T-cell (primary cell): Measurements from ENCODE around the gene CCDC97. TPM values are rescaled to one million over a fixed set of nuclear protein-coding genes. Genes with fewer than 3 reads are reported as not detected.

Source experiments
- ATAC-seq, 4 experiments: fragments of 200-7000 bp in 3 of 4; fragments of 150-1000 bp in 1 of 4; cut with Tn5 transposase; replicated peaks in 1 of 4; 1 replicate in 3 of 4; 2 replicates in 1 of 4; pipeline ENCODE4 v1.10.0; 2021; ENCODE audit warnings: moderate library complexity in 3 of 4, mild to moderate bottlenecking in 2 of 4, moderate number of reproducible peaks in 1 of 4
- CTCF ChIA-PET, 2 donors: fragments of 300-600 bp; sonication (Branson Sonifier 250); formaldehyde crosslinking; loops; one replicate each; lab custom pipeline; 2022; ENCODE audit warnings: antibody characterized with exemption in 2 of 2; lab: Charles Lee
- POLR2A ChIA-PET, 2 donors: fragments of 300-600 bp; sonication (Branson Sonifier 250); formaldehyde crosslinking; loops; one replicate each; lab custom pipeline; 2022; ENCODE audit warnings: antibody characterized with exemption in 2 of 2; lab: Charles Lee
- DNase-seq, 35 experiments: peaks; one replicate each; pipeline versions ENCODE4 v3.0.0 to v3.0.0-alpha.2; 2013 to 2023
- H3K27ac ChIP-seq: one replicate; pipeline ENCODE4 v1.5.1; 2013; ENCODE audit warnings: low read length
- H3K27me3 ChIP-seq, 2 experiments: replicated peaks in 1 of 2; 1 replicate in 1 of 2; 2 replicates in 1 of 2; pipeline versions ENCODE4 v1.6.1 to v1.7.0; 2013; ENCODE audit warnings: low read length in 1 of 2, mixed read lengths in 1 of 2; ENCODE audit not compliant: control insufficient read depth in 2 of 2, insufficient read depth in 2 of 2; ENCODE audit errors: extremely low read depth in 1 of 2
- H3K36me3 ChIP-seq, 2 donors: 1 replicate in 1 of 2; 2 replicates in 1 of 2; pipeline versions ENCODE4 v1.6.1 to v1.7.0; 2013; ENCODE audit warnings: low read length in 1 of 2; ENCODE audit not compliant: control insufficient read depth in 2 of 2, insufficient read depth in 1 of 2; ENCODE audit errors: extremely low read depth in 1 of 2
- H3K4me1 ChIP-seq, 2 experiments: 1 replicate in 1 of 2; 2 replicates in 1 of 2; pipeline versions ENCODE4 v1.6.1 to v1.7.0; 2013; ENCODE audit warnings: low read length in 2 of 2, mixed read lengths in 1 of 2; ENCODE audit not compliant: insufficient read depth in 2 of 2, control insufficient read depth in 1 of 2; ENCODE audit errors: extremely low read depth in 1 of 2
- H3K4me3 ChIP-seq, 2 donors: 1 replicate in 1 of 2; 2 replicates in 1 of 2; pipeline versions ENCODE4 v1.5.1 to v1.7.0; 2013; ENCODE audit warnings: mild to moderate bottlenecking in 2 of 2, low read length in 1 of 2, moderate library complexity in 1 of 2; ENCODE audit not compliant: control insufficient read depth in 1 of 2; ENCODE audit errors: extremely low read depth in 1 of 2
- H3K9me3 ChIP-seq: 2 replicates; pipeline ENCODE4 v1.7.0; 2013
- H3K27ac Mint-ChIP-seq, 2 donors: one replicate each; pipeline ENCODE4 v1.8.0; 2020 to 2021; ENCODE audit warnings: mild to moderate bottlenecking in 2 of 2, mixed read lengths in 2 of 2
- H3K27me3 Mint-ChIP-seq, 2 donors: one replicate each; pipeline ENCODE4 v1.8.0; 2021 to 2022; ENCODE audit warnings: mixed read lengths in 2 of 2
- H3K36me3 Mint-ChIP-seq: one replicate; pipeline ENCODE4 v1.8.0; 2021; ENCODE audit warnings: mixed read lengths
- H3K4me1 Mint-ChIP-seq, 3 donors: one replicate each; pipeline ENCODE4 v1.8.0; 2020 to 2022; ENCODE audit warnings: mixed read lengths in 3 of 3, mild to moderate bottlenecking in 1 of 3
- H3K4me3 Mint-ChIP-seq, 3 donors: one replicate each; pipeline ENCODE4 v1.8.0; 2020 to 2022; ENCODE audit warnings: mild to moderate bottlenecking in 3 of 3, mixed read lengths in 3 of 3, moderate library complexity in 3 of 3
- H3K9me3 Mint-ChIP-seq, 3 donors: one replicate each; pipeline ENCODE4 v1.8.0; 2020 to 2022; ENCODE audit warnings: mixed read lengths in 3 of 3
- WGBS: methylation state at CpG from one replicate; pipeline ENCODE4 v1.1.5; 2013; ENCODE audit warnings: missing lambda C conversion rate; ENCODE audit not compliant: insufficient coverage; 5-methylcytosine and 5-hydroxymethylcytosine counted together
- total RNA-seq, 35 experiments: library from RNA in 6 of 35; stranded (reverse) in 6 of 35; fragments of 120-200 nt in 1 of 35; gene quantifications; one replicate each; pipeline versions ENCODE4 v1.2.1 to v1.2.4 and lab custom pipeline; 2013 to 2026

The CCDC97 gene
- total RNA-seq, 5 donors from 2014 or later (not counting 1 experiment from before 2014, with no cell fraction given) = 38.9 to 61.5 (median 55.1) TPM

DNA sequence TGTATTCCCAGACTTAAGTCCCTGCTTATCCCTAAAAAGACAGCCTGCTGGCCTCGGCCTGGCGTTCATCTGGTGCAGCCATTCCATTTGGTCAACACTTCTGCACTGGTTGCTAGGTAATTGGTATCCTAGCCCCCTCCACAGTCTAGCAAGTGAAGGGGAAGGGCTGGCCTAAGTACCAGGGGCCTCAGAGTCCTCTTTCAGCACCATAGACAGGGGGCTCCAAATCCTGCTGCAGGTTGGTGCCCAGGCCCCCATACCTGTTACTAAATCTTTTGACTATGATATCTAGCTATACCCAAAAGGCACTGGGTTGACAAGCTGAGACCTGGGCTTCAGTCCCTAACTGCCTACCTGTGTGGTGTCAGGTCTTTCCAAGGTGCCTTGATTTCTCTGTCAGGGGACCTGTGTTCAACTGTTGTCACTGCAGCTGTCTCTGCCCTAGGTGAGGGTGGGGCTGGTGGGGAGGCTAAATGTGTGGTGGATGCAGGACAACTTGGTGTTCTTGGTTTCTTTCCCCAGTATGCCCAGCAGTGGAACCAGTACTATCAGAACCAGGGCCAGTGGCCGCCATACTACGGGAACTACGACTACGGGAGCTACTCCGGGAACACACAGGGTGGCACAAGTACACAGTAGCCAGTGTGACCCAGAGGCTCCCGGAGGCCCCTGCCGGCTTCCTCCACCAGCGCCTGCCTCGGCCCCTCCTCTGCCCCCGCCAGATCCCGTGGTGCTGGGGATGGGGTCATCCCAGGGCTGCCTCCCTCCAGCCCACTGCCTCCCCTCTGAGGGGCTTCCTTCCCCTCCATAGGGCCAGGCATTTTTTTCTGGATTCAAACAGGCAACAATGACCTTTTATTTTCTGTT lies 3.8 kb upstream of the CCDC97 start:
- Mint-ChIP-seq H3K27ac (peak overlapping the region; percentile 96 to 99), H3K4me1 (peaks cover 92 to 96% (median 93%) of the 10 kb centered on the region in 3 donors), H3K4me3 (peak overlapping the region; percentile 69 to 95 (median 90)), H3K36me3 (peaks cover 45% of the 10 kb centered on the region), H3K27me3 (no peaks in the 10 kb centered on the region), H3K9me3 (no peaks in the 10 kb centered on the region)
- CTCF ChIA-PET = interaction anchor here (0.5 to 1.8 kb wide), 4 partner anchors 42 to 878 kb away, joined by 3 to 6 read pairs (median 4); partner anchors contain the start of gene HNRNPUL1 (in 1 of the 2)
- Histone ChIP-seq H3K4me1 (peaks cover 71 to 97% of the 10 kb centered on the region in 2 experiments), H3K36me3 (peaks cover 4 to 47% of the 10 kb centered on the region in 2 donors), H3K4me3 (peak overlapping the region in 1 of 2 donors; percentile 20), H3K27ac (peak overlapping the region; percentile 97), H3K27me3 (no peaks in the 10 kb centered on the region), H3K9me3 (no peaks in the 10 kb centered on the region)
- ATAC-seq = no peak
- 61% methylated on average over 6 of the region's 13 CpGs for WGBS
- POLR2A ChIA-PET = interaction anchor here (0.5 to 3.7 kb wide), 8 partner anchors 9 to 903 kb away, joined by 3 to 23 read pairs (median 6); partner anchors contain the start of gene HNRNPUL1 (in 1 of the 2)
- peak in 2 of 35 experiments; percentile 23 to 44 for DNase-seq

DNA sequence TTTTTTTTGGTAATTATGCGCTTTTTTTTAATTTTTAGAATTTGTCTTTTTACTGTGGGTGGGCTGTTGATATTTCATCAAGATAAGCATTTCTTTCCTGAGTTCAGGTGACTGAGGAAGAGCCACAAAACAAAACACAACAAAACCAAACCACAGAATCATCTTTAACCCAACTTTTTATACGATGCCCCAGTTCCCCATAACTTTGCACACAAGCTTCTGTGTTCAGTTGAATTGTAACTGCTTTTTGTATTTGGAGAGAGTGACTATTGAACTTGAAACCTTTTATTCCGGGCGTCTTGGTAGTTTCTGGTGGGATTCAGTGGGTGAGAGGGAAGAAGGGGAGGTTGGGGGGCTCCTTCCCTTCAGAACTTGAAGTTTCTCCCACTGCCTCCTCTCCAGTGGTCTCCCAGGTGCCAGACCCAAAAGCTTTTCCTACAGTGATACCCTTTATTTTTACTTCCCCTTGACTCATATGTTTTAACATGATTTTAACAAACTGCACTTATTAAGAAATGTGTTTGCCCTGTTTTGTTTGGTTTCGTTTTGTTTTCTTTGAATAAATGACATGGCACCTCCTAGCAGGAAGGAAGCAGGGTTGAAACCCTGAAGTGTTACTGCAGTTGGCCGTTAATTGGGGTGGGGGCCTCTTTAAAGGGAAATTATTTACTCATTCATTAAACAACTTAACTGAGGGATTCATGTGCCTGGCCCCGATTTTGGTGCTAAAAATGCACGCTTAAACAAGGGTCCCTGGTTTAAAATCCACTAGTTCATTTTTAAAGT lies 2.7 kb upstream of the CCDC97 start:
- DNase-seq (peak in 1 of 35 experiments; percentile 74), ATAC-seq (peak in 3 of 4 experiments; percentile 9 to 18 (median 14))
- no CpG with 5 or more reads among the region's 8 CpGs for WGBS
- H3K27me3 Mint-ChIP-seq = no peaks in the 10 kb centered on the region
- H3K36me3 ChIP-seq = peaks cover 7 to 39% of the 10 kb centered on the region in 2 donors
- peaks cover 36% of the 10 kb centered on the region for H3K36me3 Mint-ChIP-seq
- peak overlapping the region; percentile 69 to 95 (median 90) for H3K4me3 Mint-ChIP-seq
- peak overlapping the region; percentile 20 to 58 for H3K4me3 ChIP-seq
- CTCF ChIA-PET = interaction anchor here (0.5 to 3.3 kb wide), 9 partner anchors 19 to 805 kb away, joined by 3 to 14 read pairs (median 6); partner anchors contain the start of genes B9D2 (in 1 of the 2) and HNRNPUL1 (in 1 of the 2)
- no peaks in the 10 kb centered on the region for H3K9me3 Mint-ChIP-seq
- peak overlapping the region; percentile 97 for H3K27ac ChIP-seq
- H3K4me1 ChIP-seq = peaks cover 65 to 94% of the 10 kb centered on the region in 2 experiments
- no peaks in the 10 kb centered on the region for H3K27me3 ChIP-seq
- H3K9me3 ChIP-seq = no peaks in the 10 kb centered on the region
- H3K4me1 Mint-ChIP-seq = peaks cover 92 to 96% (median 92%) of the 10 kb centered on the region in 3 donors
- peak overlapping the region; percentile 96 to 99 for H3K27ac Mint-ChIP-seq
- POLR2A ChIA-PET = interaction anchor here (0.6 to 3.7 kb wide), 6 partner anchors 10 to 904 kb away, joined by 3 to 23 read pairs (median 6); partner anchors contain the start of gene HNRNPUL1 (in 1 of the 2)

DNA sequence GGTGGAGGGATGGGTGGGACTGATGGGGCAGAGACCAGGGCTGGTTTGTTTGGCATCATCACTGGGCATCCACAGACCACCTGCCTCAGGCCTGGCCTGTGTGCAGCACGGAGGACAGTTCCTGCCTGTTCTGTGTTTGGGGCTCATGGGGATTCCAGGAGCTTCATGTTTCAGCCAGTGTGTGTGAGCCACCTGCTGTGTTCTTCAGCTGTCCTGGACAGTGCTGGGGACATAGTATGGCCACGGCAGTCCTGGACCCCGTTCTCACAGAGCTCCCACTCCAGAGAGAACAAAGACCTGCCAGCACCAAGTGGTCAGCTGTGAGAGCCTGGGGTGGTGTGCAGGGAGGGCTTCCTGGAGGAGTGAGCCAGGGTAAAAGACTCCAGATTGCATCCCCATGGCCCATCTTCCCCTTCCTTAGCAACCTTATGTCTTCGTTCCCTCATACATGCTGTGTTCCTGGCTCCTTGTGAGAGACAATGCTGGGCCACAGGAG lies 2.0 kb upstream of the CCDC97 start:
- H3K4me1 ChIP-seq = peaks cover 61 to 92% of the 10 kb centered on the region in 2 experiments
- H3K27me3 Mint-ChIP-seq = no peaks in the 10 kb centered on the region
- WGBS = 17% methylated on average over 1 of the region's 4 CpGs
- peaks cover 7 to 42% of the 10 kb centered on the region in 2 donors for H3K36me3 ChIP-seq
- ChIA-PET POLR2A (interaction anchor here (0.5 to 3.7 kb wide), 6 partner anchors 10 to 166 kb away, joined by 3 to 23 read pairs (median 8); partner anchors contain the start of gene HNRNPUL1 (in 1 of the 2)), CTCF (interaction anchor here (0.6 to 3.3 kb wide), 11 partner anchors 9 to 135 kb away, joined by 3 to 14 read pairs (median 5); partner anchors contain the start of genes B9D2 (in 1 of the 2) and HNRNPUL1 (in 1 of the 2))
- H3K4me3 ChIP-seq = peak overlapping the region; percentile 11 to 20
- peak overlapping the region; percentile 90 to 98 (median 95) for H3K4me3 Mint-ChIP-seq
- no peaks in the 10 kb centered on the region for H3K9me3 ChIP-seq
- H3K27ac ChIP-seq = peak overlapping the region; percentile 97
- peaks cover 90 to 96% (median 92%) of the 10 kb centered on the region in 3 donors for H3K4me1 Mint-ChIP-seq
- no peaks in the 10 kb centered on the region for H3K9me3 Mint-ChIP-seq
- DNase-seq = peak in 2 of 35 experiments; percentile 23 to 41
- peak in 1 of 4 experiments; percentile 13 for ATAC-seq
- peak overlapping the region; percentile 96 to 99 for H3K27ac Mint-ChIP-seq
- H3K27me3 ChIP-seq = no peaks in the 10 kb centered on the region
- peaks cover 35% of the 10 kb centered on the region for H3K36me3 Mint-ChIP-seq

DNA sequence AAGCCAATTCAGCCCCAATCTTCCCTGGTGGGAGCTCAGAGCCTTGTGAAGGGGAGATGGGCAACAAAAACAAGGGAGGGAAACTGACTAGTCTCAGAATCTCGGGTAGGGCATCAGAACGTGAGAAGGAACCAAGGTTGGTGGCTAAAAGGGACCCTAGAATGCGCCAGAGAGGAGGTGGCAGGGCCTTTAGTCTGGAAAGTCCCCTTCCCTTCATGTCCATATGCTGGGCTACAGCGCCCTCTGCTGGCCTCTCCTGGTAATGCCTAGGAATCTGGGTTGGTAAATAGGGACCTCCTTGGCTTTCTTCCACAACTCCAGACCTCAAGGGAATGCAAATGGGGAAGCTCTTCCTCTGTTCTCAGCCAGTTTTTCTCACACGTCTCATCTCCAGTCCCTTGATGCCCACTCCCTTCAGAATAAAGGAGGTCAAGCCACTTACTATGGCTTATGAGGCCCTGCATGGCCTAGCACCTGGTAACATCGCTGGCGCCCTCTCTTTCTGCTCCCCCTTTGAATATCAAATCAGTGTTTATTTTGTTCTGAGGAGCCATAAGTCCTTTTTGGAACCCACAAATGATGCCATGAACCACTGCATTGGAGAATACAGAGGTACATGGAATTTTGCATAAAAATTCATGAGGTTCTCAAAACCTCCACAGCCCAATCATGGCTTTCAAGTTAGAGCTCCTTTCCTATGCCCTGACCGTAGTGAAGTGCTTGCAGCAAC lies 1.4 kb upstream of the CCDC97 start:
- H3K9me3 ChIP-seq = no peaks in the 10 kb centered on the region
- POLR2A ChIA-PET = interaction anchor here (0.5 to 3.7 kb wide), 5 partner anchors 10 to 166 kb away, joined by 3 to 23 read pairs (median 5); partner anchors contain the start of gene HNRNPUL1 (in 1 of the 2)
- peaks cover 58 to 91% of the 10 kb centered on the region in 2 experiments for H3K4me1 ChIP-seq
- no peaks in the 10 kb centered on the region for H3K27me3 ChIP-seq
- peak overlapping the region; percentile 97 for H3K27ac ChIP-seq
- H3K9me3 Mint-ChIP-seq = no peaks in the 10 kb centered on the region
- peak overlapping the region; percentile 96 to 99 for H3K27ac Mint-ChIP-seq
- H3K36me3 Mint-ChIP-seq = peaks cover 37% of the 10 kb centered on the region
- H3K4me3 ChIP-seq = peak overlapping the region; percentile 11 to 96
- peak overlapping the region; percentile 90 to 98 (median 95) for H3K4me3 Mint-ChIP-seq
- H3K36me3 ChIP-seq = peaks cover 8 to 46% of the 10 kb centered on the region in 2 donors
- CTCF ChIA-PET = interaction anchor here (0.6 to 3.3 kb wide), 12 partner anchors 10 to 135 kb away, joined by 3 to 21 read pairs (median 6); partner anchors contain the start of genes B9D2 (in 1 of the 2) and HNRNPUL1 (in 1 of the 2)
- WGBS = 20% methylated on average over 1 of the region's 8 CpGs
- H3K4me1 Mint-ChIP-seq = peaks cover 92 to 96% (median 93%) of the 10 kb centered on the region in 3 donors
- ATAC-seq = peak; percentile 48 to 62 (median 58)
- peak; percentile 77 to 98 (median 91) for DNase-seq
- H3K27me3 Mint-ChIP-seq = no peaks in the 10 kb centered on the region
